CD4-positive, alpha-beta T cell treated with Interferon alpha-2 for 1 hour (primary cell): ENCODE results near the gene AIRE.

Experiments
- DNase-seq, 2 donors: peaks; one replicate each; pipeline ENCODE4 v3.0.0-alpha.2; 2020 to 2022

AIRE gene

DNA sequence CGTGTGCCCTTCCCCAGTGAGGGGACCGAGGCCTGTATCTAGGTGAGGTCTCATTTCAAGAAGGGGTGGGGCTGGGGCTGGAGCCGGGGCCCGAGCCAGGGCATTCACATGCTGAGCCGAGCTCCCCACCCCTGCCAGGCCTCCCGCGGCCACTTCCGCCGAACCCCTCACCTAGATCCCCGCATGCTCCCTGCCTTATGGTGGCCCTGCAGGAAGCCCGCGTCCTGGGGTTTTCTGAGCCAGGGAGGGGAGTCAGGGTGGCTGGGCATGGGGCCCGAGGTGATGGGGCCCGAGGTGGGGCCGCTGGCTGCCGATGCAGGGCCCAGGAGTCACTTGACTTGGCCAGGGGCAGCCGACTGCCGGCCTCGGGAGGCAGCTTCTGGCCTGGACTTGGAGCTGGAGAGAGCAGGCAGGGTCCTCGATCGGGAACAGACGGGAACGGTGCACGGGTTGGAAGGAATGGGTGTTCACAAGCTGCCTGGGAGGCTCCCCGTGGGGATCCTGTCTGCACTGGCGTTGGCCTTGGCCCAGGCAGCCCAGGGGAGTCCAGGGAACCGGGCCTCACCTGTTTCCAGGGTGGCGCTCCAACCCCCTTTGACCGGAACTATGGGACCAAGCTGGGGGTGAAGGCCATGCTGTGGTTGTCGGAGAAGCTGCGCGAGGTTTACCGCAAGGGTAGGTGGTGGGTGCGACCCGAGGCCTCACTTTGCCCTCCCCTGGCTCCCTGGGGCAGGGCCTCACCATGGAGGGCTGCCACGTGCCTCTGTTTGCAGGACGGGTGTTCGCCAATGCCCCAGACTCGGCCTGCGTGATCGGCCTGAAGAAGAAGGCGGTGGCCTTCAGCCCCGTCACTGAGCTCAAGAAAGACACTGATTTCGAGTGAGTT is 40.0 kb downstream of the AIRE start:
- DNase-seq: no peak

DNA sequence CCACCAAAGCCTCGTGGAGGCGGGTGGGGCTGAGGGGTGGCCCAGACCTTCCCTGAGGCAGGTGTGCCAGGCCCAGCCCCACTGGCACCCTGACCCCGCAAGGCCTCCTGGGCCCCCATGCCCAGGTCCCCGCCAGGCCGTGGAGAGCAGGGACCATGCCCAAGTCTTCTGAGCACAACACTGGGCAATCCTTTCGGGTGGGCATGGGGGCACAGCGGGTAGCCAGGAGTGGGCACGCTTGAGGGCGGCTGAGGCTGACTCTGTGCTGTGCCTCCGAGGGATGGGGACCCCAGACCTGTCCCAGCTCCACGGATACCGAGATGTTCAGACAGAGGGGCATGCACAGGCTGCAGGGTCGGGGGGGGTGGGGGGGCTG is 40.6 kb downstream of the AIRE start:
- no peak for DNase-seq

- DNase-seq: no peak
Measured at GRCh38 chr21:44326716-44327602, 41.3 kb downstream of the AIRE start.

GRCh38 chr21:44327603-44327974 is 41.9 kb downstream of the AIRE start:
- no peak for DNase-seq

DNA sequence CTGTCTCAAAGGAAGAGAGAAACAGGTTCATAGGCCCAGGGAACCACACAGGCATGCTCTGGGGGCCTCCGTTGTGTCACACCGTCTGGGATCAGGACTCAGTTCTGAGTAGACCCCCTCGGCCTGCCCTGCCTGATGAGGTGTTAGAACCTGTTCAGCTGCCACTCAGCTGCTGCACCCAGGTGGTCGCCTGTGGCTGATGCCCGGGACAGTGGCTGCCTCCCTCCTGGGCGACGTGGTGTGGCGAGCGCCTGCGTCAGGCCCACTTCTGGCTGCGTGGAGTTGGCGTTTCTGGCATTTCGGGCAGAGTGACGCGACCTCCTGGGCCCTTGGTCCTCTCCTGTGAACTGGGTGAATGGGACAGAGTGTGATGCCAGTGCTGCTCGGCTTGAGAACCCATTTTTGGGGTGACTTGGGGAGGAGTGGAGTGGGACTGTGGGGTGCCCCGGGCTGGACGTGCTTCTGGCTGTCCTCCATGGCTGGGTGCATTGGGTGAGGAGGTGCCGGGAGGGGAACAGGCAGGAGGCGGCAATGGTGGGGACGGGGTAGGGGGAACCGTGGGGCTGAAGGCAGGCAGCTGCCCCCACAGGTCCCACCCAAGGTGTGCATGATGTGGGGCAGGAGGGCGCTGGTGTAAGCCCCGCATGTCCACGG is 42.7 kb downstream of the AIRE start:
- no peak for DNase-seq

- DNase-seq: no peak
Measured at GRCh38 chr21:44329086-44329889, 43.6 kb downstream of the AIRE start.

GRCh38 chr21:44329971-44330681 is 44.5 kb downstream of the AIRE start:
- no peak for DNase-seq

- DNase-seq: no peak
Measured at GRCh38 chr21:44330698-44331097, 45.0 kb downstream of the AIRE start.

DNA sequence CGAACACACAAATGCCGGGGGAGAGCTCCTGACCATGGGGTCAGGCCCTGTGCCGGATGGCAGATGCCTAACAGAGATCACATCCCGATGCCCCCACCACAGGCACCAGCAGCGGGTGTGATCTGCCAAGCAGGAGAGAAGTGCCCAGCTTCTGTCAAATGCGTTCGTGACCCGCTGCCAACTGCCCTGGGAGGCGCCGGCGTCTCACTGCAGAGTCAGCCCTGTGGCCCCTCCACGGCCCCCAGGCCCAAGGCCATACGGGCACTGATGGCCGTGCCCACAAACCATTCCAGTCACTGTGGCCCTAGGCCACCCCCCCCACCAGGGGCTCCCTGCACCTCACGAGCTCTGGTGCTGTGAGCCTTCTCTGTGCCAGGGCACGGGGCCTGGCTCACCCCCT is 45.5 kb downstream of the AIRE start:
- no peak for DNase-seq

GRCh38 chr21:44331650-44332307 is 46.1 kb downstream of the AIRE start:
- DNase-seq: no peak

DNA sequence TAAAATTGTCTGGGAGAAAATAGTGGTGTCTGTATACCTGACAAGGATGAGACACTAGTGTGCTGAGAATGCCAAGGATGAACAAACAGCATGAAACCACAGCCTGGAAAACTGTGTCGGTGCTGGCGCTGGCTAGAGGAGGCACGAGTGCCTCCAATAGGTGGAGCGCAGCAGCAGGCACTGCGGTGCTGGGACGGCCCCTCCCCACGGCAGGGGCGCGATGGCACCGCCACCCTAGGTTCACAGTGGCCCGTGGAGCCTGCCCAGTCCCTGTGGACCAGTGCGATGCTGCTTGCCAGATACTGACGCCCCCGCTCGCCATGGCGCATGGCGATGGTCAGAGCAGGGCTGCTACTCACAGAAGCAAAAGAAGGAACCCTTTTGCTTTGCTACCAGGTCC is 46.7 kb downstream of the AIRE start:
- DNase-seq: no peak

DNA sequence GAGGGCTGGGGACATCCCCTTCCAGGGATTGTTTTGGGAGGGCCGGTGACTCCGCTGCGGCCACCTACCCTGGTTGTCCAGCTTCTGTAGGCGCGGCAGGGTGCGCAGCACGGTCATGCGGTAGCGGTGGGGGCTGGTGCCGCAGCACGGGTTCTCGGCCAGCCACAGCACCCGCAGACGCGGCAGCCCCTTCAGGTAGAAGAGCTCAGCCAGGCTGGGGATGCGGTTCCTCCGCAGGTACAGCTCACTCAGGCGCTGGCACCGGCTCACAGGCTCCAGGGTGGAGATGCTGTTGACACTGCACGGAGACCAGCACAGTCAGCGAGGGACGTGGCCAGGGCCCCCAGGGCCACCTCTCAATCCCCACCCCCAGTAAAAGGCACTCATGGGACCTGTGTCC is 47.3 kb downstream of the AIRE start:
- no peak for DNase-seq

- no peak for DNase-seq
Measured at GRCh38 chr21:44333509-44334328, 48.0 kb downstream of the AIRE start.

DNA sequence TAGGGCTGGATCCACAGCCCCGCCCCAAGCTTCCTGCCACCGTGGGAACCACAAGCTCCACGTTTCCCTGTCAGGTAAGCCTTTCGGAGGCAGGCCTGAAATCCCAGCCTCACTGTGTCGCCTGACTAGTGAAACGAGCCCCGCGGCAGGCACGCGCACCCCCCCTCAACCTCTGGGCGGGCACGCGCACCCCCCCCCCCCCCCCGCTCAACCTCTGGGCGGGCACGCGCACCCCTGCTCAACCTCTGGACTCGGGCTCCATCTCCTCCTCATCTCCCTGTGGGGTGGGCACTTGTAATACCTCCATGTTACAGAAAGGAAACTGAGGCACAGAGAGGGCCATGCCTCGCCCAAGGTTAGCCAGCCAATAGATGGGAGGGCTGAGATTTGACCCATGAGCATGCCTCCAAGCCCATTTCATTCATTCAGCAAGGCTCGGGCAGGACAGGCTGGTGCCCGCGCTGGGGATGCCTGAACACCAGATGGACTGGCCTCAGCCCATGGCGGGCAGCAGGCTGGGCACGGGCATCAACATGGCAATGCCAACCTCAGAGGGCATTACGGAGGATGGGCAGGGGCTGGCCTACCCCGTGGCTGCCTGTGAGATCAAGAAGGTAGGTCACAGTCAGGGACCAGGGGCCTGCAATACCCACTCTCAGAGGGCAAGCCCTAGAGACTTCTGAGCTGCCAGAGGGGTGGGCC is 48.8 kb downstream of the AIRE start:
- DNase-seq: no peak

DNA sequence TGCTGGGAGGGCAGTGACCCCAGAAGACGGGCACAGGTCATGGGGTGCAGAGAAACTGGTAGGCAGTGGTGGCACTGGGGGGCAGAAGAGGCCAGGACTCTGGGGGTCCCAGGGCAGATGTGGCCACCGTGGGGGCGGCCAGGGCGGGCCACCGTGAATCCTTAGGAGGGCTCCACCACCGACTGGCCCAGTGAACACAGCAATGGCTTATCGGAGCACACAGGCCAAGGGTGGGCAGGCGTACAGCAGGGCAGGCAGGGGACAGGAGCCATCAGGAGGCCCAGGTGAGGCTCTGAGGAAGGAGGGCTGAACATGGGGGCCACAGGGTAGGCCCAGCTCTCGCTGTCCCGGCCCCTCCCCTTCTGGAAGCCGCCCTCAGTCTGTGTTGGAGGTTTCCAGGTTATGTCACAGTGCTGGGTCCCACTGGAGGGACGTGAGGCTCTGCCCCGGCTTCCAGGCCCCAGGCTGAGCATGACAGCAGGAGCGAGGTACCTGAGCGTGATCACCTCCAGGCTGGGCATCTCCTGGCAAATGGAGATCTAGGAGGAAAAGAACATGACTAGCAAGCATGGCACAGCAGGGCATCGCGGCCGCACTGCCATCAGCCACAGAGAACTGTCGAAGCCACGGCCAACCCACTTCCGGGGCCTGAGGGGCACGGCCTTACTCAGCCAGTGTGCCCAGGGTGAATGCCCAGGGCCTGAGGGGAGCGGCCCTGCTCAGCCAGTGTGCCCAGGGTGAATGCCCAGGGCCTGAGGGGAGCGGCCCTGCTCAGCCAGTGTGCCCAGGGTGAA is 49.8 kb downstream of the AIRE start:
- DNase-seq: no peak

DNA sequence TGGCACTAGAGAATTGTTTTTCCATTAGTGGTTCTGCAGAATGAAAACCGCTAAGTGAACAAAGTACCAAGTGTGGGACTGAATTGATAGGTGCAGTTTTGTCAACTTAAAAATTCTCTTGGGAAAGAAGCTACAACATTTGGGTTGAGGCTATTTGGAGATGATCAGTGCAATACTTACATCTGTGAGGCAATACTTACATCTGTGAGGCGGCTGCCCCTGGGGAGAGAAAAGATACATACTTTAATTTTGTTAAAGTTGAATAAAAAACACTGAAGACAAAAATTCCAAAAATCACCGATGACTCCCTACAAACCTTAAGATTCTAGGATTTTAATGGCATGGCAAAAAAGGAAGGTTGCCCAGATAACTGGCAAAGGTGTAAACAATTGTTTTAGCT is 51.8 kb downstream of the AIRE start:
- DNase-seq: no peak

GRCh38 chr21:44337941-44338895 is 52.5 kb downstream of the AIRE start:
- DNase-seq: peak in 1 of 2 donors; percentile 58
